ENCODE measurements around the gene LRRC56.

DNA sequence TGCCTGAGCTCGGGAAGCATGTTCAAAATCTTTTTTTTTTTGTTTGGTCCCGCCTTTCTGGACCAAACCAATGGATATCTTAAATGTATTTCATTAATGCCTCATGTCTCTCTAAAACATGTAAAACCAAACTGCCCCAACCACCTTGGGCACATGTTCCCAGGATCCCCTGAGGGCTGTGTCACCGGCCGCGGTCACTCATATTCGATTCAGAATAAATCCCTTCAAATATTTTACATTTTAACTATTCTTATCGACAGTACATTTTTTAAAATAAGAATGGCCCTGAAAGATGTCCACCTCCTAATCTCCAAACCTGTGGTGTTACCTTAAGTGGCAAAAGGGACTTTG lies 32.4 kb upstream of the LRRC56 start:
- TF ChIP-seq ZNF668 (CRISPR knock-in tag; IDR thresholded peaks at IDR 0.05) (no peak), RNF2 (IDR thresholded peaks at IDR 0.05) (no peak), MEIS2 (IDR thresholded peaks at IDR 0.05; ENCODE audit: partially characterized antibody) (no peak), POLR2A (conservative IDR thresholded peaks at IDR 0.05) (no peak), MAFF (IDR thresholded peaks at IDR 0.05; ENCODE audit: low read length) (no peak), ATF7 (IDR thresholded peaks at IDR 0.05) (no peak), ZNF274 (IDR thresholded peaks at IDR 0.05; ENCODE audit: borderline replicate concordance, low read depth, low read length) (no peak), MAZ (CRISPR knock-in tag; conservative IDR thresholded peaks at IDR 0.05 in 1 of 2, IDR thresholded peaks at IDR 0.05 in 1 of 2) (no peak), POLR3A (IDR thresholded peaks at IDR 0.05; ENCODE audit: borderline replicate concordance, extremely low read depth, insufficient read depth, insufficient read length) (no peak), NR2F6 (CRISPR knock-in tag; IDR thresholded peaks at IDR 0.05) (no peak)
- TF ChIP-seq, protein P1, sequence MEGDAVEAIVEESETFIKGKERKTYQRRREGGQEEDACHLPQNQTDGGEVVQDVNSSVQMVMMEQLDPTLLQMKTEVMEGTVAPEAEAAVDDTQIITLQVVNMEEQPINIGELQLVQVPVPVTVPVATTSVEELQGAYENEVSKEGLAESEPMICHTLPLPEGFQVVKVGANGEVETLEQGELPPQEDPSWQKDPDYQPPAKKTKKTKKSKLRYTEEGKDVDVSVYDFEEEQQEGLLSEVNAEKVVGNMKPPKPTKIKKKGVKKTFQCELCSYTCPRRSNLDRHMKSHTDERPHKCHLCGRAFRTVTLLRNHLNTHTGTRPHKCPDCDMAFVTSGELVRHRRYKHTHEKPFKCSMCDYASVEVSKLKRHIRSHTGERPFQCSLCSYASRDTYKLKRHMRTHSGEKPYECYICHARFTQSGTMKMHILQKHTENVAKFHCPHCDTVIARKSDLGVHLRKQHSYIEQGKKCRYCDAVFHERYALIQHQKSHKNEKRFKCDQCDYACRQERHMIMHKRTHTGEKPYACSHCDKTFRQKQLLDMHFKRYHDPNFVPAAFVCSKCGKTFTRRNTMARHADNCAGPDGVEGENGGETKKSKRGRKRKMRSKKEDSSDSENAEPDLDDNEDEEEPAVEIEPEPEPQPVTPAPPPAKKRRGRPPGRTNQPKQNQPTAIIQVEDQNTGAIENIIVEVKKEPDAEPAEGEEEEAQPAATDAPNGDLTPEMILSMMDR (IDR thresholded peaks at IDR 0.05 in 2 of 3, conservative IDR thresholded peaks at IDR 0.05 in 1 of 3; ENCODE audit: insufficient read depth in 2 of 3, low read depth in 1 of 3, low read length in 3 of 3): no peak
